MM.1S (cell line): ENCODE data around the gene FAM162B.

Experiments used
- CTCF ChIP-seq: fragments of 300-600 bp; sonication (generic); IDR thresholded peaks from 2 replicates; pipeline ENCODE4 v1.5.1; 2016; ENCODE audit warnings: antibody characterized with exemption, low read length, mixed read lengths
- EZH2 ChIP-seq: fragments of 300-600 bp; sonication (generic); optimal IDR thresholded peaks from 2 replicates; pipeline ENCODE3; 2017; ENCODE audit warnings: low read depth, mild to moderate bottlenecking, antibody characterized with exemption, low read length, mixed read lengths

DNA sequence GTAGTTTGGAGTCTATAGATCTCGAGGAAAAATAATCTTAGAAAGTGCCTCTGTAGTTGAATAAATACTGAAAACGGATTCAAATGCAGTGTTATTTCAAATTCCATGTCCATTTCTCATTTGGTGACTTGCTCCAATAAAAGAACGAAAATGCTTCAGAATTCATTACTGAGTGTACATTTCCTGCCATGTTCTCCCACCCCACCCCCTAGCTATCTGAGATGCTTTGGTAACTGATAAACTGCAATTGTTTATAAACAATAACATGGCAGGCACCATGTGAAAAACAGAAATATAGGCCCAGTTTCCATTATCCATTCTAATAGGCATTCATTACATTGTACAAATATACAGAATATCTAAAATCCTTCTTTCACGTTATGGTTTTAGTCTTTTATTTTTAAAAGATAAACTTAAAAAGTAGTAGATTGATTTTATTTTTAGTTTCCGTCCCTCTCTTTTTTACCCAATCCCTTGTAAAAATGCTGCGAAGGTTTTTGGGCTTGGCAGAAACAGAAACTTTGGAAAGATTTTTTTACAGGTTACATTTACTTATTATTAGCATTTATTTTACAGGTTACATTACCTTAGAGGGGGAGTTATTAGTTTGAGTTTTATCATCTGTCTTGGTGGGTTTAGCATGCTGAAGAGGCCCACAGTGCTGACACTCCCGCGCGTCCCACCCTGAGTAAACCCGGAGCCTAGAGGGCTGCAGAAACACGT, 1.5 kb downstream of the FAM162B start:
- TF ChIP-seq CTCF, result no peak
- no peak for TF ChIP-seq EZH2
